Caco-2 (cell line): ENCODE measurements around the gene CBX1. TPM values are rescaled to one million over a fixed set of nuclear protein-coding genes. Genes with fewer than 3 reads are reported as not detected.
"Not testable (repeated sequence)": the region's sequence is repeated elsewhere in the genome, so short reads cannot be mapped to it uniquely, and the experiment has no call there.

Experiments used
- BruUV-seq: library from RNA; stranded (reverse); fragments of 400-500 nt; replicated peaks from 2 replicates; lab custom pipeline; 2021; lab: Mats Ljungman, UMichigan
- CTCF ChIA-PET: fragments of 300-600 bp; sonication (Branson Sonifier 250); formaldehyde crosslinking; loops from one replicate; lab custom pipeline; 2022; ENCODE audit warnings: antibody characterized with exemption; lab: Charles Lee
- POLR2A ChIA-PET: fragments of 300-600 bp; sonication (Branson Sonifier 250); formaldehyde crosslinking; loops from one replicate; lab custom pipeline; 2022; ENCODE audit warnings: antibody characterized with exemption; lab: Charles Lee
- DNase-seq, 2 experiments: peaks; one replicate each; pipeline versions ENCODE4 v3.0.0 to v3.0.0-alpha.2; 2020 to 2022
- H3K27me3 ChIP-seq: replicated peaks from 2 replicates; pipeline ENCODE4 v1.6.0; 2011; ENCODE audit warnings: low read length; ENCODE audit not compliant: control insufficient read depth, insufficient read depth
- H3K36me3 ChIP-seq: 2 replicates; pipeline ENCODE4 v1.5.1; 2011; ENCODE audit warnings: low read length; ENCODE audit not compliant: control insufficient read depth, insufficient read depth
- H3K4me1 ChIP-seq: fragments of 250-450 bp; sonication (Bioruptor Pico); 2 replicates; pipeline ENCODE4 v1.5.1; 2020; ENCODE audit warnings: mild to moderate bottlenecking
- H3K4me3 ChIP-seq: 2 replicates; pipeline ENCODE4 v1.5.1; 2011; ENCODE audit warnings: low read depth, mild to moderate bottlenecking, control low read depth, low read length
- H3K9me3 ChIP-seq: fragments of 250-450 bp; sonication (Bioruptor Pico); 2 replicates; pipeline ENCODE4 v1.5.1; 2020; ENCODE audit warnings: mild to moderate bottlenecking, moderate library complexity
- H3K27ac Mint-ChIP-seq: one replicate; pipeline ENCODE4 v1.8.0; 2022; ENCODE audit warnings: mixed read lengths; ENCODE audit not compliant: unreplicated experiment
- H3K27me3 Mint-ChIP-seq: one replicate; pipeline ENCODE4 v1.8.0; 2022; ENCODE audit warnings: mixed read lengths; ENCODE audit not compliant: insufficient read depth, unreplicated experiment
- H3K36me3 Mint-ChIP-seq: one replicate; pipeline ENCODE4 v1.8.0; 2022; ENCODE audit warnings: mild to moderate bottlenecking, mixed read lengths; ENCODE audit not compliant: insufficient read depth, unreplicated experiment
- H3K4me1 Mint-ChIP-seq: one replicate; pipeline ENCODE4 v1.8.0; 2022; ENCODE audit warnings: low read depth, mixed read lengths; ENCODE audit not compliant: unreplicated experiment
- H3K4me3 Mint-ChIP-seq: one replicate; pipeline ENCODE4 v1.8.0; 2022; ENCODE audit warnings: mild to moderate bottlenecking, moderate library complexity, mixed read lengths; ENCODE audit not compliant: unreplicated experiment
- H3K9me3 Mint-ChIP-seq: one replicate; pipeline ENCODE4 v1.8.0; 2022; ENCODE audit warnings: mixed read lengths; ENCODE audit not compliant: unreplicated experiment
- intact Hi-C: fragments of 100-400 bp; cut with micrococcal nuclease; formaldehyde crosslinking; loops from one replicate; pipeline ENCODE4 v1.10.0; 2022; ENCODE audit not compliant: unreplicated experiment
- total RNA-seq: library from RNA; stranded (reverse); gene quantifications from 2 replicates; pipeline ENCODE4 v1.2.3, GENCODE V29; 2022
- TF ChIP-seq, protein P1 (sequence below), 2 experiments: fragments of 200-600 bp in 1 of 2; IDR thresholded peaks; 1 replicate in 1 of 2; 2 replicates in 1 of 2; pipeline versions ENCODE4 v1.5.1 to v1.8.0; 2011 to 2022; ENCODE audit warnings: antibody characterized with exemption in 1 of 2, control low read depth in 1 of 2, inconsistent platforms in 1 of 2, low read depth in 1 of 2, low read length in 1 of 2, mild to moderate bottlenecking in 1 of 2, moderate library complexity in 1 of 2; ENCODE audit not compliant: insufficient read depth in 1 of 2, severe bottlenecking in 1 of 2, unreplicated experiment in 1 of 2

Gene CBX1
- total RNA-seq, 1 experiment from 2014 or later, result 213 TPM

- TF ChIP-seq, protein P1, sequence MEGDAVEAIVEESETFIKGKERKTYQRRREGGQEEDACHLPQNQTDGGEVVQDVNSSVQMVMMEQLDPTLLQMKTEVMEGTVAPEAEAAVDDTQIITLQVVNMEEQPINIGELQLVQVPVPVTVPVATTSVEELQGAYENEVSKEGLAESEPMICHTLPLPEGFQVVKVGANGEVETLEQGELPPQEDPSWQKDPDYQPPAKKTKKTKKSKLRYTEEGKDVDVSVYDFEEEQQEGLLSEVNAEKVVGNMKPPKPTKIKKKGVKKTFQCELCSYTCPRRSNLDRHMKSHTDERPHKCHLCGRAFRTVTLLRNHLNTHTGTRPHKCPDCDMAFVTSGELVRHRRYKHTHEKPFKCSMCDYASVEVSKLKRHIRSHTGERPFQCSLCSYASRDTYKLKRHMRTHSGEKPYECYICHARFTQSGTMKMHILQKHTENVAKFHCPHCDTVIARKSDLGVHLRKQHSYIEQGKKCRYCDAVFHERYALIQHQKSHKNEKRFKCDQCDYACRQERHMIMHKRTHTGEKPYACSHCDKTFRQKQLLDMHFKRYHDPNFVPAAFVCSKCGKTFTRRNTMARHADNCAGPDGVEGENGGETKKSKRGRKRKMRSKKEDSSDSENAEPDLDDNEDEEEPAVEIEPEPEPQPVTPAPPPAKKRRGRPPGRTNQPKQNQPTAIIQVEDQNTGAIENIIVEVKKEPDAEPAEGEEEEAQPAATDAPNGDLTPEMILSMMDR (IDR thresholded peaks at IDR 0.05; ENCODE audit: insufficient read depth in 1 of 2, low read depth in 1 of 2, low read length in 1 of 2, severe bottlenecking in 1 of 2, unreplicated experiment in 1 of 2), result no peak
- Mint-ChIP-seq H3K4me3 (no peak overlapping the region), H3K4me1 (no peaks in the 10 kb centered on the region), H3K36me3 (peaks cover 59% of the 10 kb centered on the region), H3K27me3 (no peaks in the 10 kb centered on the region), H3K9me3 (no peaks in the 10 kb centered on the region), H3K27ac (no peak overlapping the region)
- BruUV-seq, result no TSS peak
- ChIA-PET CTCF (interaction anchor here (0.6 kb wide), 1 partner anchor 10 kb away, joined by 6 read pairs; no protein-coding TSS in a partner anchor), POLR2A (interaction anchor here (0.7 to 1.0 kb wide), 2 partner anchors 45 to 133 kb away, joined by 5 to 6 read pairs; partner anchors contain the start of gene NFE2L1)
- Histone ChIP-seq H3K4me3 (no peak overlapping the region), H3K9me3 (no peaks in the 10 kb centered on the region), H3K4me1 (no peaks in the 10 kb centered on the region), H3K36me3 (0 out of 2 replicates have a peak, but pooled peaks cover 1% of the 10 kb centered on the region), H3K27me3 (no peaks in the 10 kb centered on the region)
- intact Hi-C loops, result no loop called here
- DNase-seq, result peak in 1 of 2 experiments; percentile 29
These were observed 7.8 kb downstream of the CBX1 start for GRCh38 chr17:48093341-48094045.

GRCh38 chr17:48084932-48085331 is 16.3 kb downstream of the CBX1 start:
- H3K27ac Mint-ChIP-seq, result no peak overlapping the region
- H3K4me3 Mint-ChIP-seq, result no peak overlapping the region
- CTCF ChIA-PET, result interaction anchor here (1.7 to 2.0 kb wide), 2 partner anchors 16 to 60 kb away, joined by 8 to 9 read pairs; no protein-coding TSS in a partner anchor
- intact Hi-C loops, result no loop called here
- Histone ChIP-seq H3K27me3 (no peaks in the 10 kb centered on the region), H3K9me3 (no peaks in the 10 kb centered on the region), H3K36me3 (0 out of 2 replicates have a peak, but pooled peaks cover 1% of the 10 kb centered on the region), H3K4me3 (no peak overlapping the region), H3K4me1 (peaks cover 7% of the 10 kb centered on the region; the same call in 1 of the 2 replicates)
- TF ChIP-seq, protein P1 (IDR thresholded peaks at IDR 0.05; ENCODE audit: insufficient read depth in 1 of 2, low read depth in 1 of 2, low read length in 1 of 2, severe bottlenecking in 1 of 2, unreplicated experiment in 1 of 2), result no peak
- H3K27me3 Mint-ChIP-seq, result no peaks in the 10 kb centered on the region
- BruUV-seq, result no TSS peak
- H3K4me1 Mint-ChIP-seq, result no peaks in the 10 kb centered on the region
- H3K9me3 Mint-ChIP-seq, result no peaks in the 10 kb centered on the region
- no peak for DNase-seq
- H3K36me3 Mint-ChIP-seq, result peaks cover 55% of the 10 kb centered on the region
- POLR2A ChIA-PET, result no interaction called here

- no peaks in the 10 kb centered on the region for H3K36me3 ChIP-seq
- Mint-ChIP-seq H3K4me3 (no peak overlapping the region), H3K27me3 (no peaks in the 10 kb centered on the region), H3K27ac (no peak overlapping the region), H3K36me3 (peaks cover 61% of the 10 kb centered on the region), H3K9me3 (no peaks in the 10 kb centered on the region), H3K4me1 (no peaks in the 10 kb centered on the region)
- ChIA-PET CTCF (interaction anchor here (0.6 to 4.8 kb wide), 10 partner anchors 10 to 89 kb away, joined by 3 to 45 read pairs (median 8); partner anchors contain the start of genes CBX1, NFE2L1 and SNX11), POLR2A (interaction anchor here (1.0 to 1.3 kb wide), 2 partner anchors 26 to 52 kb away, joined by 4 read pairs; partner anchors contain the start of gene SNX11)
- DNase-seq, result no peak
- H3K4me1 ChIP-seq, result peaks cover 7% of the 10 kb centered on the region; the same call in 1 of the 2 replicates
- no peaks in the 10 kb centered on the region for H3K27me3 ChIP-seq
- intact Hi-C loops, result no loop called here
- TF ChIP-seq, protein P1 (IDR thresholded peaks at IDR 0.05; ENCODE audit: insufficient read depth in 1 of 2, low read depth in 1 of 2, low read length in 1 of 2, severe bottlenecking in 1 of 2, unreplicated experiment in 1 of 2), result no peak
- H3K9me3 ChIP-seq, result no peaks in the 10 kb centered on the region
- no peak overlapping the region for H3K4me3 ChIP-seq
- BruUV-seq, result no TSS peak
These were observed 19.4 kb downstream of the CBX1 start for GRCh38 chr17:48081858-48082257.

DNA sequence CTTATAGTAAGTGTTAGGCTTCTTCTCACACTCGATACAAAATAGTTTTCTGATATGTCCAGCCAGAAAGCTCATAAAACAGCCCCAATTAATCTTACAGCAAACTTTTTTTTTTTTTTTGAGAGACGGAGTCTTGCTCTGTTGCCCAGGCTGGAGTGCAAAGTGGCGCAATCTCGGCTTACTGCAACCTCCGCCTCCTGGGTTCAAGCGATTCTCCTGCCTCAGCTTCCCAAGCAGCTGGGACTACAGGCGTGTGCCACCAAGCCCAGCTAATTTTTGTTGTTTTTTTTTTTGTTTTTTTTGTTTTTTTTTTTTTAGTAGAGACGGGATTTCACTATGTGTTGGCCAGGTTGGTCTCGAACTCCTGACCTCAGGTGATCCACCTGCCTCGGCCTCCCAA is 24.1 kb downstream of the CBX1 start:
- ChIA-PET CTCF (interaction anchor here (0.6 to 14.1 kb wide), 6 partner anchors 9 to 112 kb away, joined by 3 to 225 read pairs (median 5); no protein-coding TSS in a partner anchor), POLR2A (interaction anchor here (0.6 to 0.7 kb wide), 2 partner anchors 29 to 259 kb away, joined by 3 to 6 read pairs; partner anchors contain the start of gene NFE2L1)
- H3K9me3 Mint-ChIP-seq, H3K4me3 Mint-ChIP-seq, H3K4me1 ChIP-seq, H3K27me3 Mint-ChIP-seq, H3K4me3 ChIP-seq, BruUV-seq, H3K36me3 ChIP-seq, H3K4me1 Mint-ChIP-seq, intact Hi-C loops, H3K9me3 ChIP-seq, H3K27me3 ChIP-seq, DNase-seq: not testable (repeated sequence)
- peak overlapping the region; percentile 14 for H3K27ac Mint-ChIP-seq
- H3K36me3 Mint-ChIP-seq, result peaks cover 91% of the 10 kb centered on the region
